GM11168 (cell line): ENCODE measurements around the gene PEX13.

Source experiments
- in situ Hi-C: fragments of 300-500 bp; cut with MboI; formaldehyde crosslinking; loops from one replicate; pipeline ENCODE4 v1.12.0; 2022; ENCODE audit warnings: low sequenced_read_pairs; ENCODE audit not compliant: unreplicated experiment

The PEX13 gene

GRCh38 chr2:61059382-61059781 is 41.9 kb downstream of the PEX13 start:
- in situ Hi-C loops = no loop called here

DNA sequence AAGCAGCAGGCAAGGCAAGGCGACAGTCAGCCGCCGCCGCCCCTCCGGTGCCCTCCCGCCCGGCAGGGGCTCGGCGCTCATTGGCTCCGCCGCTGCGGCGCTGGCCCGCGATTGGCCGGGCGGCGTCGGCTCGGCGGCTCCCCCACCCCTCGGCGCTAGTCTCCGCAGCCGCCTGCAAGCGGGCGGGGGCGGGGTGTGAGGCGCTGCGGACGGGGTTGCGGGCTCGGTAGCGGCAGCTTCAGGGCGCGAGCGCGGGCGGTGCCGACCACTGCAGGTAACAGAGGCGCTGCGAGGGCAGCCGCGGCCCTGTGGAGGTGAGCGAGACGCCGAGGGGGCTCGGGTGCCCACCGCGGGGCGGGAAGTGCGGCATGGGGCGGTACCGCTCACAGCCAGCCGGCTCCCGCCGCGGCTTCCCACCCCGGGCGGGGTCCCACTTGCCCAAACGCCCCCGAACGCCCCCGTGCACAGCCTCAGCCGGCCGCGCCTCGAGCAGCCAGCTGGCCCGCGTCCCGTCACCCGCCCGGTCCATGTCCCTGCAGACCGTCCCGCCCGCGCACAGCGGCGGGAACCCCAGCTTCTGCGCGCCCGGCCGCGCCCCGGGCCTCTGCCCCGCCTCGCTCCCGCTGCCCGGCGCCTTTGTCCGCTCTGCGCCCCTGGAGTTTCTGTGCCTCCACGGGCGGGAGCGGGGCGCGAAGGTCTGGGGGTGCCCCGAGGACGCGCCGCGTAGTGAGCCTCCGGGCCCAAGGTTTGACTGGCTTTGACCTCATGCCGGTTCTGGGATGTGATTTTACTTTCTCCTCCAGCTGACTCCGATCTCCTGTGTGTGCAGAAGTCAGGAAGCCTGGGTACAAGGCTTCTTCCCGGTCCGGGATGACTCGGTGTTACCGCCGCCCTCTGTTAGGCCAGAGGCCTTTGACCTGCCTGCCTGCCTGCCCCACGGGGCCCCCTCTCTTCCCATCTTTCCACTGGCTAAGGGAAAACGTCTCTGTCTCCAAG is 48.5 kb downstream of the PEX13 start, which contains the start of gene SANBR:
SANBR (plus strand) TSS at position 158 of the 996 bp plus-strand sequence. CDS start 4,480 bp downstream, outside the sequence.
- in situ Hi-C loops = no loop called here

- in situ Hi-C loops = no loop called here
These were observed 56.6 kb downstream of the PEX13 start for GRCh38 chr2:61074100-61074499.

DNA sequence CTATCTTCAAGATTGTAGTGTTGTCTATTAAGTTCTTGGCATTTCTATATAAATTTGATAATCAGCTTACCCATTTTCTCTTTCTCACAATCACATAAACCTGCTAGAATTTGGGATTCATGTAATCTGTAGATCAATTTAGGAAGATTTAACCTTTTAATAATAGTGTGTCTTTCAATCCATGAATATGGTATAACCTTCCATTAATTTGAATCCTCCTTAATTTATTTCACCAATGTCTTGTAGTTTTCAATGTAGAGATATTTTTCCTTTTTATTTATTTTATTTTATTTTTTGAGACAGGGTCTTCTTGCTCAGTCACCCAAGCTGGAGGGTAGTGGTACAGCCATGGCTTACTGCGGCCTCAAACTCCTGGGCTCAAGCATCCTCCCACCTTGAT is 68.4 kb downstream of the PEX13 start:
- in situ Hi-C loops = no loop called here

DNA sequence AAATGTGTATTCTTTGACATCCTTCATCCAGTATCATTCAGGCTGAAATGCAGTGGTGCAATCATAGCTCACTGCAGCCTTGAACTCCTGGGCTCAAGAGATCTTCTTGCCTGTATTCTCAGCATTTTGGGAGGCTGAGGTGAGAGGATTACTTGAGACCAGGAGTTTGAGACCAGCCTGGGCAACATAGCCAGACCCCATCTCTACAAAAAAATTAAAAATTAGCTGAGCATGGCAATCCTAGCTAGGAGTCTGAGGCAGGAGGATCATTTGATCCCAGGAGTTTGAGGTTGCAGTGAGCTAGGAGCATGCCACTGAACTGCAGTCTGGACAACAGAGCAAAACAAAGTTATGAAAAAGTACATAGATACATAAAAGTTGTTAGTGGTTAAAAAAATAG is 72.3 kb downstream of the PEX13 start:
- in situ Hi-C loops = no loop called here

- in situ Hi-C loops = no loop called here
These were observed 72.9 kb downstream of the PEX13 start for GRCh38 chr2:61090386-61090921.

GRCh38 chr2:61091485-61091884 is 74.0 kb downstream of the PEX13 start:
- in situ Hi-C loops = no loop called here

DNA sequence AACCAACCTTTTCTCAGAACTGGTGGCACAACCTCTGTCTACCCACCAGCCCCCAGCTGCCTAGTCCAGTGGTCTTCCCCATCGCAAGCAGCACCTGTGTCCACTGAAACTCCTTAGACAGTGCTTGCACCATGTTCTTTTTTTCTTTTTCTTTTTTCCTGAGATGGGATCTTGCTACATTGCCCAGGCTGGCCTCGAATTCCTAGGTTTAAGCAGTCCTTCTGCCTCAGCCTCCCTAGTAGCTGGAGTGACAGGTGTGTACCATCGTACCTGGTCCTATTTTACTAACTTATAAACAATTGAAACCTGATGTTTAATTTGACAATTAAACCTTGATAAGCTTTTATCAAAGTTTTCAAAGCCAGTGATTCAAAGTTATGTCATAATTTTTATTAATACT is 78.9 kb downstream of the PEX13 start:
- in situ Hi-C loops = no loop called here

- in situ Hi-C loops = no loop called here
These were observed 83.3 kb downstream of the PEX13 start for GRCh38 chr2:61100801-61101200.
